Stimulated activated naive CD8-positive, alpha-beta T cell treated with anti-CD3 and anti-CD28 coated beads, Interleukin-15, Interleukin-2, amounts not matched to agents 100 U/mL and 50 U/mL, for 24 hours (primary cell): ENCODE measurements around the gene C1QL1.

Experiments
- ATAC-seq: fragments of 150-1000 bp; cut with Tn5 transposase; one replicate; pipeline ENCODE4 v1.10.0; 2021
- DNase-seq: peaks from one replicate; pipeline ENCODE4 v3.0.0; 2021

Gene C1QL1

GRCh38 chr17:44968225-44969143 lies at the start of gene C1QL1:
Gene C1QL1, minus strand, starts transcription at chr17:44968303. Its CDS starts 255 bp downstream, at chr17:44968048.
- DNase-seq (peak; percentile 94), ATAC-seq (peak; percentile 88)

GRCh38 chr17:45016823-45017222 lies 48.7 kb upstream of the C1QL1 start:
- ATAC-seq = no peak

GRCh38 chr17:45016237-45016636 lies 48.1 kb upstream of the C1QL1 start:
- no peak for ATAC-seq
- no peak for DNase-seq

More at GRCh38 chr17:45016823-45017222, 48.7 kb upstream of the C1QL1 start:
- DNase-seq = no peak

- DNase-seq (no peak), ATAC-seq (no peak)
Measured at GRCh38 chr17:45013021-45013997, 45.2 kb upstream of the C1QL1 start.

- DNase-seq = no peak
Measured at GRCh38 chr17:45011767-45012166, 43.7 kb upstream of the C1QL1 start.

GRCh38 chr17:45009676-45010467 lies 41.8 kb upstream of the C1QL1 start:
- no peak for ATAC-seq
- DNase-seq = no peak

More at GRCh38 chr17:45011767-45012166, 43.7 kb upstream of the C1QL1 start:
- no peak for ATAC-seq

- no peak for ATAC-seq
- DNase-seq = no peak
Measured at GRCh38 chr17:45008216-45008615, 40.1 kb upstream of the C1QL1 start.

- ATAC-seq (no peak), DNase-seq (no peak)
Measured at GRCh38 chr17:45006927-45007461, 38.9 kb upstream of the C1QL1 start.

- ATAC-seq = no peak
- no peak for DNase-seq
Measured at GRCh38 chr17:45005700-45006099, 37.6 kb upstream of the C1QL1 start.

- no peak for ATAC-seq
- no peak for DNase-seq
Measured at GRCh38 chr17:45004388-45004787, 36.3 kb upstream of the C1QL1 start.

GRCh38 chr17:45003877-45004276 lies 35.8 kb upstream of the C1QL1 start:
- no peak for ATAC-seq
- no peak for DNase-seq

GRCh38 chr17:45001310-45001709 lies 33.2 kb upstream of the C1QL1 start:
- ATAC-seq (no peak), DNase-seq (no peak)

GRCh38 chr17:44999433-44999832 lies 31.3 kb upstream of the C1QL1 start:
- ATAC-seq (no peak), DNase-seq (no peak)

GRCh38 chr17:44998646-44999045 lies 30.5 kb upstream of the C1QL1 start:
- ATAC-seq = no peak
- no peak for DNase-seq

- no peak for ATAC-seq
- no peak for DNase-seq
Measured at GRCh38 chr17:44997733-44998520, 29.8 kb upstream of the C1QL1 start.

- ATAC-seq (no peak), DNase-seq (no peak)
Measured at GRCh38 chr17:44996304-44996703, 28.2 kb upstream of the C1QL1 start.

- no peak for ATAC-seq
- DNase-seq = no peak
Measured at GRCh38 chr17:44995436-44996001, 27.4 kb upstream of the C1QL1 start.

- ATAC-seq (no peak), DNase-seq (no peak)
Measured at GRCh38 chr17:44992242-44992939, 24.3 kb upstream of the C1QL1 start.

- DNase-seq = no peak
- no peak for ATAC-seq
Measured at GRCh38 chr17:44990994-44991393, 22.9 kb upstream of the C1QL1 start.
